ENCODE results near the gene PHACTR1.

GRCh38 chr6:13238017-13238416 lies 521.5 kb downstream of the PHACTR1 start:
- TF ChIP-seq CTCF (IDR thresholded peaks at IDR 0.05; ENCODE audit: insufficient read depth, low read depth, low read length) = no peak
- TF ChIP-seq EZH2 (IDR thresholded peaks at IDR 0.05; ENCODE audit: insufficient read depth, low read length) = no peak

Data from astrocyte (in vitro differentiated cells and primary cell).